Stimulated activated CD4-positive, alpha-beta T cell treated with anti-CD3 and anti-CD28 coated beads, Interleukin-1b, Interleukin-23, amount 100 ng/mL, for 1 hour (primary cell): ENCODE data around the gene MAGI2.

Experiments used
- DNase-seq, 2 donors: peaks; one replicate each; pipeline ENCODE4 v3.0.0-alpha.2; 2020; ENCODE audit warnings: low read depth in 2 of 2

Gene MAGI2

GRCh38 chr7:78041423-78041822, 1412.0 kb downstream of the MAGI2 start:
- no peak for DNase-seq

- no peak for DNase-seq
Measured at GRCh38 chr7:78039790-78040776, 1413.4 kb downstream of the MAGI2 start.

DNA sequence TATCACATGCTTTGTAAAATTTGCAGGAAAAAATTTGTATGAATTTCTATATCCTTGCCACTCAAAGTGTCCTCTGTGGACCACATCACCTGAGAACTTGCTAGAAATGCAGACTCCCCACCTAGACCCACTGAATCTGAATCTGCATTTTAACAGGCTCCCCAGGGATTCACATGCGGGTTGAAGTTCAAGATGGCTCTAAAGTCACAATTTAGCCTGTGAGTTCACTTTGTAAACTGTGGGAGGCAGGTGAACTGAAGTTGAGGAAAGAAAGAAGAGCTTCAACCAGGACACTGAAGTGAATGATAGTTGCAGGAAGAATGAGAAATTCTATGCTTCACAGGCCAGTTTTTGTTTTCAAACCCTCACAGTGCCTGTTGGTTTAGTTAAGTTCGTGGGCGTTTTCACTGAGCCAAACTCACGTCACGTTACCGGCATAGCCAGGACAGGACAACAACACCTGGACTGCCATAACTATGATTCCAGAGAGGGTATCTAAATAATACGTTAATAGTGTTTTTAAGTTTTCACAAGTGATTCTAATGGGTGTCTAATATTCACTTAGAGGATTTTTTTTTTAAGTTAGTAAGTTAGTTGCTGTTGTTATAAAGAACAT, 1414.9 kb downstream of the MAGI2 start:
- DNase-seq = no peak

- DNase-seq = no peak
Measured at GRCh38 chr7:78037603-78038002, 1415.9 kb downstream of the MAGI2 start.

- no peak for DNase-seq
Measured at GRCh38 chr7:78033410-78033809, 1420.1 kb downstream of the MAGI2 start.

DNA sequence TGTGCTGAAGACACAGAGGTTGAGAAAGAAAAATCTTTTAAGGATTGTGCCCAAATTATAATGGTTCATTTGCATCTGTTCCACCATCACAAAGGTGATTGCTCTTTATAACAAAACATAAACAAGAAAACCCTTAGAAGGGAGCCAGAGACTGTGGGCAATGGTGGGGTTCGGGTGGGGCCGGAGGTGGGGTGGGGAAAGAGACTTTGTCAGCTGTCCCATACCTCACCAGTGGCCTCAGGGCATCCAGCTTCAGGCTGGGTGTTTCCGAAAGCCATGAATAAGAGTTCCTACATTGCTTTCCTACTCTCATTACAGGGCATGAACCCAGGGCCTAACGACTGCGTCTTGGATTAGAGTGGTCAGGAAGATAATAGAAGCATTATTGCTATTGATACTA, 1427.0 kb downstream of the MAGI2 start:
- no peak for DNase-seq

- DNase-seq = no peak
Measured at GRCh38 chr7:78024591-78024990, 1428.9 kb downstream of the MAGI2 start.

DNA sequence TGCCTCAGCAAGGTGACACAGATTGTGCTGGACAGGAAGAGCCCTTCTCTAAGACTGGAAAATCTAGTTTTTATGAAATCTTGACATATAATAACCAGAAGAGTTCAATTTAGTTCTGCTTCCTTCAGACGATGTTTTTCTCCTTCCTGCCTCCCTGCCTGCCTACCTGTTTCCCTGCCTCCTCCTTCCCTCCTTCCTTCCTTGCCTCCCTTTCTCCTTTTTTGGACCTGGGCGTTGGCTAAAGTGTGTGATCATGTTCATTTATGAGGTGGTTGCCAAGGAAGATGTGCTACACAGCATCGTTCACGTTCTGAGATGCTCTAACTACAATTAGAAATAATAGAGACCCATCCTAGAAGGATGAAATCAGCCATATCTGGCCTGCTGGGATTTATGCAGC, 1430.3 kb downstream of the MAGI2 start:
- DNase-seq = no peak

DNA sequence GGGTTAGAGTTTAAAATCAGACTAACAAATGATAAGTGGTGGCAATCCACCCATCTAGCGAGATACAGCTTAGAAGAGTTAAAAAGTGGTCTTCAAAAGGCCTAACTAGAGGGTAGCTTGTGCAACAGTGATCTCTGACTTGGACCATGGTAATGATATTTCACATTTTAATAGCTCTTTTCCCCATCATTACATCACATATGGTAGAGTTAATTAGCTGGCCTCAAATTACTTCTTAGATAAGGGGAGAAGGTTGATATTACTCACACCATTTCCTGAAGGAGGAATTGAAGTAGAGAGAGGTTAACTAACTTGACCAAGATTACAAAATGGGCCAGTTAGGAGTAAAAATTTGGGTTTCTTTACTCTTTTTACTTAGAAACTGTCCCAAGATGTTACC, 1431.3 kb downstream of the MAGI2 start:
- DNase-seq = no peak

- DNase-seq = no peak
Measured at GRCh38 chr7:78020874-78021249, 1432.6 kb downstream of the MAGI2 start.

- no peak for DNase-seq
Measured at GRCh38 chr7:78020136-78020873, 1433.2 kb downstream of the MAGI2 start.

GRCh38 chr7:78019447-78020135, 1433.9 kb downstream of the MAGI2 start:
- DNase-seq = no peak

GRCh38 chr7:78018641-78019446, 1434.6 kb downstream of the MAGI2 start:
- no peak for DNase-seq

DNA sequence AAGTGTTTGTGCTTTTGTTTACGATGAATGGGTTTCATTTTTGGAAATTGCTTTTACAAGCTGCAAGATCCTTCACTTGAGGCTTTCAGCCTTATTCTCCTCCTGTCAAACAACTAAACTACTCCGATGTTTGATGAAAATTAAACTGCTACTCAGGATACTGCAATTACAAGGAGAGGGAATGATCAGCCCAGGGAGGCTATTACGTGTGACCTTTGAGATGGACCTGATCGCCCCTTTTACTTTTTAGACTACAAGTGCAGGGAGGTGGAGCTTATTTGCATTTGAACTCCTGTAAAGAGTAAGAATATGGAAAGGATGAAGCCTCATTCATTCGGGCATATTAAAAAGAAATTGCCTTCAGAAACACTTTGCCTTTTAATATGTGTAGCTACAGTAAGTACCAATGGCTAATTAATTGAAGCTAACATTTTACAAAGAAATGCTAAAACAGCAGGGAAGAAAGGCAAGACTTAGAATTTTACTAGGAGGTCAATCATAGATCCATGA, 1435.8 kb downstream of the MAGI2 start:
- DNase-seq = no peak

- no peak for DNase-seq
Measured at GRCh38 chr7:78015574-78016260, 1437.8 kb downstream of the MAGI2 start.

- no peak for DNase-seq
Measured at GRCh38 chr7:78014401-78014800, 1439.1 kb downstream of the MAGI2 start.

GRCh38 chr7:78013386-78013785, 1440.1 kb downstream of the MAGI2 start:
- no peak for DNase-seq

- no peak for DNase-seq
Measured at GRCh38 chr7:78011642-78012041, 1441.8 kb downstream of the MAGI2 start.

GRCh38 chr7:78007231-78007630, 1446.2 kb downstream of the MAGI2 start:
- no peak for DNase-seq

- DNase-seq = no peak
Measured at GRCh38 chr7:78006063-78006755, 1447.3 kb downstream of the MAGI2 start.
